GM19467 (cell line): ENCODE data around the gene CAPN1.
"Not testable (repeated sequence)": the region's sequence is repeated elsewhere in the genome, so short reads cannot be mapped to it uniquely, and the experiment has no call there.

Source experiments
- ATAC-seq: cut with Tn5 transposase; IDR thresholded peaks from one replicate; pipeline ENCODE4 v1.9.1; 2021; ENCODE audit warnings: mild to moderate bottlenecking, moderate library complexity; ENCODE audit not compliant: unreplicated experiment

The CAPN1 gene

DNA sequence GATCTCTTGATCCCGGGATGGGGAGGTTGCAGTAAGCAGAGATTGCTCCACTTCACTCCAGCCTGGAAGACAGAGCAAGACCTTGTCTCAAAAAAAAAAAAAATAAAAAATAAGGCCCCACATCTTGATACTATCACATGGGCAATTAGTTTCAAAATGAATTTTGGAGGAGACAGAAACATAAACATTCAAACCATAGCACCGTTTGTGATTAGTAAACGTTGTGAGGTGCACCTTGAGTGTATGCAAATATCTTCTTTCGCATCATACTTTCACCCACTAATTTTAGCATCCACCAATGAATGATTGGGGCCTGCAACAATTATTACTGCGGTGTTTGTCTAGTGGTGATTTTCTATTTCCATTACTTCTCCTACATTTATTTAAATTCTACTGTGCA lies 22.7 kb upstream of the CAPN1 start:
- peak; percentile 79 for ATAC-seq

DNA sequence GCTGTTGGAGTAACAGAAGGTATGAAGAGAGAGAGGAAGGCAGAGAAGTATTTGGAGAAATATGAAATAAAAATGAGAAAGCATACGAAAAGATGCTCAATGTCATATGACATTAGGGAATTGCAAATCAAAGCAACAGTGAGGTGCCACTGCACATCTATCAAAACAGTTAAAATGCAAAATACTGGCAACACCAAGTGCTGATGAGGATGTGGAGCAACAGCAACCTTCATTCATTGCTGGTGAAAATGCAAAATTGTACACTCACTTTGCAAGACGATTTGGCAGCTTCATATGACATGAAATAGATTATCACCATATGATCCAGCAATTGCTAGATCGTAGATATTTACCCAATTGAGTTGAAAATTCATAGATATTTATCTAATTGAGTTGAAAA lies 21.1 kb upstream of the CAPN1 start:
- ATAC-seq: no peak

GRCh38 chr11:65163684-65164083 lies 18.0 kb upstream of the CAPN1 start:
- ATAC-seq: no peak

DNA sequence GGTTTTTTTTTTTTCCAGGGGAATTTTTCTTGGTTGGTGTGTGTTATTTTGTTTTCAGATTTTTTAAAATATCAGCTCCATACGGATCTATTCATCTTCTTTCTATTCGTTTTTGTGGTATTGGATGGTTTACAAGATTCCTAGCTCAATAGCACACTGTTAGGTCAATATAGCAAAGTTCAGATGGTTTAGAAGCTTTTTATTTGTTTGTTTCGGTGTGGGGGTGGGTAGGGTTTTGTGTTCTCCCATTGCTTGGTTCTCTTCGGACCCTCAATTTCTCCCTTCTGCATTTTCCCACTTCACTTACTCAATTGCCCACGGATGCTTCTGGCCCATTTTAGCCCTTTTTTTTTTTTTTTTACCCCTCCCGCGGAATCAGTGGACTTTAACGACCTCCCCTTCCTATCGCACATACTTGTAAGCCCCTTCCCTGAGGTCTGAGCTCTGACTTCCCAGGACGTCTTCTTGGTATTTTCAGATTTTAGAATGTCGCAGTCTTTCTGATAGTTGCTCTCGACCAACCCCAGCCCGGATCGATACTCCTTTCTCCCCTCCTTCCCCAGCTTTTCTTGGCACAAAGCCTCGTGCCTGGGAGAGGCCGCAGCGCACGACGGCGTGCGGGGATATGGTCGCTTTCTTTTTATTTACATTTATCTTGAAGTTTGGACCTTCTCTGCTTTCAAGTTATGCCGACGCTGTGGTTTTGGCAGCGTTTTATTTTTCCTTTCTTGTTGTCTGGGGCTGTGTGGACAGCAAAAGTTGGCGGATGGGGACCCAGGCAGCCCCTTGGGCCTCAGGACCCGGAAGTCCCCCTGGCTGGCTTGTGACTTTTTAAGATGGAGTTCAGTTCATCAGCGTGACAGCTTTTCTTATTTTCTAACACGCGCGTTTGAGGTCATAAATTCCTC lies 16.1 kb upstream of the CAPN1 start:
- no peak for ATAC-seq

GRCh38 chr11:65166893-65167292 lies 14.8 kb upstream of the CAPN1 start:
- no peak for ATAC-seq

DNA sequence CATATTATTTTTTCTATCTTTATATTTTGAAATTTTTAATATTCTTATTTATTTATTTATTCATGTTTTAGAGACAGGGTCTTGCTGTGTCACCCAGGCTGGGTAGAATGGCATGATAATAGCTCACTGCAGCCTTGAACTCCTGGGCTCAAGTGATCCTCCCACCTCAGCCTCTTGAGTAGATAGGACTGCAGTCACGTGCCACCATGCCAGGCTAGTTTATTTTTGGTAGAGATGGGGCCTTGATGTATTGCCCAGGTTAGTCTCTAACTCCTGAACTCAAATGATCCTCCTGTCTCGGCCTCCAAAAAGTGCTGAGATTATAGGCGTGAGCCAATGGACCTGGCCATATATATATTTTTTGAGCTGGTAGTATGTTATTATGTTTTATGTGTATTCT lies 14.1 kb upstream of the CAPN1 start:
- no peak for ATAC-seq

- ATAC-seq: no peak
These were observed 12.5 kb upstream of the CAPN1 start for GRCh38 chr11:65169164-65169641.

GRCh38 chr11:65170058-65170534 lies 11.6 kb upstream of the CAPN1 start, which contains the start of gene SPDYC:
TSS of gene SPDYC (plus strand) at chr11:65170233. CDS start at chr11:65171358, 1,125 bp downstream.
- no peak for ATAC-seq

DNA sequence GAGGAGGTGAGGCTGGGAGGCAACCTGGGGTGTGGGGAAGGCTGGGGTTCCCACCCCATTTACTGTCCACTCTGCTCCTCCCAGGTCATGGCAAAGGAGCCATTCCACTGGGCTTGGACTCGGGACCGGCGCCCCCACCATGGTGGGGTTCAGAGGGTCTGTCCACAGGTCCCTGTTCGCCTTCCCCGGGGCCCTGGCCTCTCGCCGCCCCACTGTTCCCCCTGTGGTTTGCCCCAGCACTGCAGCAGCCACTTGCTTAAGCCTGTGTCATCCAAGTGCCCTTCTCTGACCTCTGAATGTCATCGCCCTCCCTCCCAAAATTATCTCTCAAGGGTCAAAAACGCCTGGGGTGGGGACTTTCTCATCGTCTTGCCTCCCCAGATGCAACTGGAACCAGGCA lies 9.1 kb upstream of the CAPN1 start:
- ATAC-seq: no peak

DNA sequence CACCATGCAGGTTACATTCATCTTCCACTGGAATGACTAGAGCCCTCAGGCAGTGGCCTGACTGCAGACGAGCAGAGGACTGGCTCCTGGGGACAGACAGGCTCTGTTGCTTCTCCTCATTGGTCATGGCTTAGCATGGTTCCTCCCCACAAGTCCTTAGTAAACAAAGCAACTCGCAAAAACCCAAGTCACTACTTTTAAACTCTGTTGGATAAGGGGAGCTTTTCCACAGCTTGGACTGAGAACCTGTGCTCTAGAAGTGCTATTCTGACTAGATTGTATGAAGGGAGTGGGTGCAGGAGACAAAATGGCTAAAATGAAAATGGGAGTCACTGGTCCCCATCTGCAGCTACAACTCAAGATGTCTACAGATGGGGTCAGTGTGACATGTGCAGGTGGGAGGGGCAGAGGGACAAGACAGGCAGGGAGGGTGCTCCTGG lies 7.1 kb upstream of the CAPN1 start:
- ATAC-seq: not testable (repeated sequence)

- ATAC-seq: peak; percentile 58
These were observed 705 bp upstream of the CAPN1 start for GRCh38 chr11:65180877-65181568.

DNA sequence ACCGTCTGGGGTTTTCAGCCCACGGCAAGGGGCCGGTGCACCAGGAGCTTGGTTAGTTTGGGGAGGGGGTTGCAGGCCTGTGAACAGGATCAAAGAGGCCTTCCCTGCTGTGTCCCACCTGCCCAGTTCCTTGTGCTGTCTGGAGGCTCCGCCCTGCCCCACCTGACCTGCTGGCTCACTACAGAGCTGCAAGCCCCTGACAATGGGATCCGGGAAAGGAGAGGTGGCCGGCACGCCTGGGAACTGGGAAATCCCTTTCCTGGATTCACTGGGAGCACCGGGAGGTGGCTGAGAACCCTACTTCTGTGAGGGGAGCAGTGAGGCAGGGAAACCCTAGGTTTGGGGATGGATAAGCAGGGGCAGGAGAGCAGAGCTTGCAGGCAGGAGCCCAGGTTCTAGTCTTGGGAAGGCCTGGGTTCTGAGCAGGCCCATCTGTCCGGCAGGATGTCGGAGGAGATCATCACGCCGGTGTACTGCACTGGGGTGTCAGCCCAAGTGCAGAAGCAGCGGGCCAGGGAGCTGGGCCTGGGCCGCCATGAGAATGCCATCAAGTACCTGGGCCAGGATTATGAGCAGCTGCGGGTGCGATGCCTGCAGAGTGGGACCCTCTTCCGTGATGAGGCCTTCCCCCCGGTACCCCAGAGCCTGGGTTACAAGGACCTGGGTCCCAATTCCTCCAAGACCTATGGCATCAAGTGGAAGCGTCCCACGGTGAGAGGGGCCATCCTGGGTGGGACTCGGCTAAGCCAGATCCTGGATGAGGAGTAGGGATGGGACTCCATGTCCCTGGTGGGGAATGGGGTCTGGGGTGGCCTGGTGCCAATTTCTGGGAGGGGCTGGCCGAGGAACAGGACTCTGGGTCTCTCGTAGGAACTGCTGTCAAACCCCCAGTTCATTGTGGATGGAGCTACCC lies 786 bp downstream of the CAPN1 start:
- ATAC-seq: no peak

DNA sequence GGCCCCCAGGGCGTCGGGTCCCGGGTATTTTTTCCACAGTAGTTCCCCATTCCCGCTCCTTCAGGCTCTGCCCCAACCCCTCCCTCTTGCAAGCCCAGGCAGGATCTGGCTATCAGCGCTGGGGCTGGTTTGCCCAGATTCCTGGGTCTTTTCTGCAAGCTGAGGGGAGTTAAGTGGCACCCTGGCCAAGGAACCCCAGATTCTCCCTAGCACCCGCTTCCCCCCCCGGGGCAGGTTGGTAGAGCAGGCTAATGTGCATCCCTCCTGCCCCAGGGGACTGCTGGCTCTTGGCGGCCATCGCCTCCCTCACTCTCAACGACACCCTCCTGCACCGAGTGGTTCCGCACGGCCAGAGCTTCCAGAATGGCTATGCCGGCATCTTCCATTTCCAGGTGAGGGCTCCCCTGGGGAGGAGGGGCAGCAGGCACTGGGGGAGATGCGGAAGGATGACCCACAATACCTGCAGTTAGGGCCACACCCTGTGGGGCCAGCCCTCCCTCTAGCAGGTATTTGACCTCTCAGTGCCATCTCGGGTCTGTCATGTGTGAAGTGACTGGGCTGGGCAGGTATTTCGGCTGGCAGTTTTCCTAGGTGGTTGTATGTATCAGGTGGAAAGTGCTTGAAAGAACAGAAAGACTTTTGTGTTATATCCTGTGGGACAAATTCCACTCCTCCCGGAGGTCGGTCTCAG lies 1.6 kb downstream of the CAPN1 start:
- ATAC-seq: no peak

DNA sequence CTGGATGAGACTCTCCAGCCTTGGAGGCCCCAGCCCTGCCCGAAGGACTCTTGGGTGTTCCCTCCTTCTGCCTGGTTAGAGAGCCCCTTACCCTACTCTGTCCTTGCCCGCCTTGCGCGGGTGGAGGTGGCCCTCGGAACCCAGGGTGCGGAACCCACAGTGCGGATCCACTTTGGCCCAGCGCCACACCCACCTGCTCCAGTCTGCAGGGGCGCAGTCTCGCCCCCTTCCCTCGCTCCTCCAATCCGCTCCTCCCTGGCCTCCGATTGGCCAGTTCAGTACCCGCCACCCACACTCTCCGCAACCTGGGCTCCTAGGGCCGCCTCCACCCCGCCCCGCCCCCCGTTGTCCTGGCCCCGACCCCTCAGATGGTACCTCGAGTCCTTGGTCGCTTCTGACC lies 2.4 kb downstream of the CAPN1 start:
- ATAC-seq: no peak

- no peak for ATAC-seq
These were observed 3.4 kb downstream of the CAPN1 start for GRCh38 chr11:65185171-65185570.

DNA sequence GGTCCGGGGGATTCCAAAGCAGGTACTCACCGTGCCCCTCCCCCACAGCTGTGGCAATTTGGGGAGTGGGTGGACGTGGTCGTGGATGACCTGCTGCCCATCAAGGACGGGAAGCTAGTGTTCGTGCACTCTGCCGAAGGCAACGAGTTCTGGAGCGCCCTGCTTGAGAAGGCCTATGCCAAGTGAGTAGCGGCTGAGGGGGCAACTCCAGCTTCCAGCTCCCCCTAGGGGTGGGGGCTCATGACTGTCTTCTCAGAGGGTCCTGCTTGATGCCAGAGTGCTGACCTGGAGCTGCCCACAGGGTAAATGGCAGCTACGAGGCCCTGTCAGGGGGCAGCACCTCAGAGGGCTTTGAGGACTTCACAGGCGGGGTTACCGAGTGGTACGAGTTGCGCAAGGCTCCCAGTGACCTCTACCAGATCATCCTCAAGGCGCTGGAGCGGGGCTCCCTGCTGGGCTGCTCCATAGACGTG lies 4.2 kb downstream of the CAPN1 start:
- ATAC-seq: no peak

DNA sequence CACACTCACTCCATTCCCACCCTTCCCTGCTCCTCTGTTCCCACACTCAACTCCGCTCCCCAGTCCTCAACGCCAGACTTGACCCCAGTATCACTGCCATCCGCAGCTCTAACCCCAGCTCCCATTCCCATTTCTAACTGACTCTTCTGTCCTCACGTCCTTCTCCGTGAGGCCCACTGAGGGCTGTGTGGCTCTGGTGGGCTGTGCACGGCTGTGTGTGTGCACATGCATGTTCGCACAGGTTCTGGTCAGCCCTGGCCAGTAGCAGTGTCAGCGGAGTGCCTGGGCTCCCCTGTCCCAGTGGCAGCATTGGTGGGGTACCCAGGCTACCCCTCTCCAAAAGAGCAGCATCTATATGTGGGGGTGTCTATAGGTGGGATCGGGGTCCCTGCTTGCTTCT lies 5.0 kb downstream of the CAPN1 start:
- ATAC-seq: no peak

DNA sequence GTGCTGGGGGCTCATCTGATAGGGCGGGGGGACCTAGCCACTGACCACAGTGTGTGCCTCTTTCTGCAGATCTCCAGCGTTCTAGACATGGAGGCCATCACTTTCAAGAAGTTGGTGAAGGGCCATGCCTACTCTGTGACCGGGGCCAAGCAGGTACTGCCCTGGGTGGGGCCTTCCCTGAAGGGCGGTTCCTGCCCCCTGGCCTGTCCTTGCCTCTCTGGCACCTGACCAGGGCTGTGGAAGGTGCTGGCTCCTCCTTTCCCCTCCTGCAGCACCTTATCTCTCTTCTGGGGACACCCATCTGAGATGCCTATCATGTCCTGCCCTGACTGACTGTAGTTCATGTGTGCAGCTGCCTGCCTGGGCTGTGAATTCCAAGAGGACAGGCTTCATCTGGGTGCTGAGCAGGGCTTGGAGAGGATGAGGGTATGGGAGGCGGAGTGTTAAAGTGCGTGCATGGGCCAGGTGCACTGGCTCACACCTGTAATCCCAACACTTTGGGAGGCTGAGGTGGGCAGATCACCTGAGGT lies 5.5 kb downstream of the CAPN1 start:
- no peak for ATAC-seq

GRCh38 chr11:65187971-65188461 lies 6.3 kb downstream of the CAPN1 start:
- ATAC-seq: no peak

DNA sequence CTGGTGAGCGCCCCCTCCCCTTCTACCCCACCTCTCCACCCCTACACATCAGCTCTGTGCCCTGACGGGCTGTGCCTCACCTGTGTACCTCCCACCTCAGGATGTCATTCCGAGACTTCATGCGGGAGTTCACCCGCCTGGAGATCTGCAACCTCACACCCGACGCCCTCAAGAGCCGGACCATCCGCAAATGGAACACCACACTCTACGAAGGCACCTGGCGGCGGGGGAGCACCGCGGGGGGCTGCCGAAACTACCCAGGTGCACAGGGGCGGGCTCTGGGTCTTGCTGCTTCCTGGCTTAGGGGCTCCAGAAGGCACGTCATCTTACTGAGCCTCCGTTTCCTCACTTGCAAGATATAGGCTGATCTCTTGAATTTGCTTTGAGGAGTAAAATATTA lies 6.8 kb downstream of the CAPN1 start:
- no peak for ATAC-seq
